Keratinocyte (primary cell): Measurements from ENCODE around the gene MOB1B. TPM values are rescaled to one million over a fixed set of nuclear protein-coding genes. Genes with fewer than 3 reads are reported as not detected.

Source experiments
- DNase-seq: peaks from one replicate; pipeline ENCODE4 v3.0.0-alpha.2; 2011; ENCODE audit warnings: low read depth, missing footprints, low spot score
- FAIRE-seq: peaks from 2 replicates; lab custom pipeline; 2011; peaks lifted over from hg19 to GRCh38; lab: Jason Lieb, UNC
- H2AFZ ChIP-seq: 2 replicates; pipeline ENCODE4 v1.6.0; 2012; ENCODE audit warnings: low read length, control low read depth, inconsistent platforms; ENCODE audit not compliant: control insufficient read depth
- H3K27ac ChIP-seq: 2 replicates; pipeline ENCODE4 v1.5.1; 2011; ENCODE audit warnings: low read length; ENCODE audit not compliant: control insufficient read depth, insufficient read depth
- H3K27me3 ChIP-seq: 3 replicates; pipeline ENCODE4 v1.6.0; 2011; ENCODE audit warnings: low read length; ENCODE audit not compliant: control insufficient read depth, insufficient read depth; ENCODE audit errors: extremely low read depth
- H3K36me3 ChIP-seq, 2 experiments: 2 replicates in 1 of 2; 3 replicates in 1 of 2; pipeline ENCODE4 v1.5.1; 2011; ENCODE audit warnings: low read length in 2 of 2, mild to moderate bottlenecking in 1 of 2; ENCODE audit not compliant: control insufficient read depth in 2 of 2, insufficient read depth in 2 of 2; ENCODE audit errors: extremely low read depth in 1 of 2
- H3K4me1 ChIP-seq: 3 replicates; pipeline ENCODE4 v1.5.1; 2011; ENCODE audit warnings: low read length; ENCODE audit not compliant: control insufficient read depth, insufficient read depth; ENCODE audit errors: extremely low read depth
- H3K4me2 ChIP-seq: 3 replicates; pipeline ENCODE4 v1.6.0; 2011; ENCODE audit warnings: low read depth, low read length; ENCODE audit not compliant: control insufficient read depth, insufficient read depth; ENCODE audit errors: extremely low read depth
- H3K4me3 ChIP-seq, 3 experiments: fragments of 200-600 bp in 1 of 3; sonication (generic) in 1 of 3; 2 replicates in 2 of 3; 3 replicates in 1 of 3; pipeline ENCODE4 v1.5.1; 2011 to 2016; ENCODE audit warnings: low read length in 3 of 3, mild to moderate bottlenecking in 3 of 3, control low read depth in 2 of 3, inconsistent platforms in 1 of 3, low read depth in 1 of 3, mixed read lengths in 1 of 3, mixed run types in 1 of 3, moderate library complexity in 1 of 3; ENCODE audit not compliant: control insufficient read depth in 2 of 3, insufficient read depth in 2 of 3; ENCODE audit errors: extremely low read depth in 1 of 3
- H3K79me2 ChIP-seq: 2 replicates; pipeline ENCODE4 v1.6.0; 2012; ENCODE audit warnings: low read length; ENCODE audit not compliant: control insufficient read depth, insufficient read depth
- H3K9ac ChIP-seq: 3 replicates; pipeline ENCODE4 v1.6.0; 2011; ENCODE audit warnings: low read length; ENCODE audit not compliant: control insufficient read depth, insufficient read depth; ENCODE audit errors: extremely low read depth
- H3K9me1 ChIP-seq: 3 replicates; pipeline ENCODE4 v1.6.0; 2011; ENCODE audit warnings: low read length; ENCODE audit not compliant: control insufficient read depth, insufficient read depth; ENCODE audit errors: extremely low read depth
- H3K9me3 ChIP-seq: 2 replicates; pipeline ENCODE4 v1.5.1; 2012; ENCODE audit warnings: low read depth, low read length; ENCODE audit not compliant: control insufficient read depth
- H4K20me1 ChIP-seq: 3 replicates; pipeline ENCODE4 v1.6.0; 2011; ENCODE audit warnings: low read length; ENCODE audit not compliant: control insufficient read depth, insufficient read depth; ENCODE audit errors: extremely low read depth
- EZH2 ChIP-seq: IDR thresholded peaks from one replicate; pipeline ENCODE4 v1.6.1; 2012; ENCODE audit warnings: inconsistent platforms, mild to moderate bottlenecking, low read length, moderate library complexity
- dilution Hi-C: fragments of 300-500 bp; cut with MboI; formaldehyde crosslinking; loops from one replicate; pipeline ENCODE4 v1.7.0; 2020; ENCODE audit warnings: low sequenced_read_pairs; ENCODE audit not compliant: extremely low pct_ligation_motif_present
- polyA plus RNA-seq, 5 experiments: library from polyadenylated mRNA; depleted of rRNA in 3 of 5; stranded (reverse) in 3 of 5; stranded (forward) in 1 of 5; unstranded in 1 of 5; fragments of >200 nt; gene quantifications; 1 replicate in 1 of 5; 2 replicates in 3 of 5; 3 replicates in 1 of 5; pipeline versions ENCODE4 v1.2.1 to v1.2.3, GENCODE V29; 2011 to 2012; ENCODE audit warnings: missing spikeins in 2 of 5, low read depth in 1 of 5, low replicate concordance in 1 of 5
- TF ChIP-seq, protein P1 (sequence below), 3 experiments: IDR thresholded peaks in 1 of 3; conservative IDR thresholded peaks in 1 of 3; optimal IDR thresholded peaks in 1 of 3; 2 replicates in 2 of 3; 3 replicates in 1 of 3; pipeline versions ENCODE3 to v1.5.1; 2011; ENCODE audit warnings: low read length in 3 of 3, mild to moderate bottlenecking in 3 of 3, moderate library complexity in 2 of 3, control low read depth in 1 of 3, inconsistent platforms in 1 of 3; ENCODE audit not compliant: insufficient read depth in 2 of 3; ENCODE audit errors: extremely low read depth in 1 of 3

Gene MOB1B
- polyA plus RNA-seq, 1 donor (not counting 4 experiments of a cell fraction or from before 2014, with no cell fraction given) = 15.6 TPM

DNA sequence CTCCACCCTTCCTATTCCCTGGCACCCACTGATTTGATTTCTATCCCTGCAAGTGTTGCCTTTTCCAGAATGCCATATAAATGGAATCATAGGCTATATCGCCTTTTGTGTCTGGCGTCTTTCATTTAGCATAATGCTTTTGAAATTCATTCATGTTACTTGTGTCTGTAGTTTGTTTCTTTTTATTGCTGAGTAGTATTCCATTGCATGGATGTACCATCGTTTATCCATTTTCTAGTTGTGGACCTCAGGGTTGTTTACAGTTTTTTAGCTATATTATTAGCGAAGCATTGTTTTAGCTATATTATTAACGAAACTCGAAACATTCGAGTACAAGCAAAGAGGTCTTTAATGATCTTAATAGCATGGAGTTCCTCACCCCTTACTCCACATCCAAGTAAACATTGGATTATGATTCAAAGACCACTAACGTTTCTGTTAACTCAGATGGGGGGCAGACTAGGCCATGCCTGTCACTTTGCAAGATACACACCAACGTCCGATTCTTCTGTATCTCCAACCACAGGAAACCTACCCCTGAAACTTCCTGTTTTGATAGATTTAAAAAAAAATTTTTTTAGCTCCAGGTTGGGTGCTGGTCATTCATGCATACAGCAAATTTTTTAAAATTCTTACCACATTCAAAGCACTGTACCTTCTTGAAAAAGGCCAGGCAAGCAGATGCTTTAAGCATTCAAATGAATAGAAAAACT lies 92.4 kb downstream of the MOB1B start:
- Histone ChIP-seq H3K4me1 (peaks cover 15% of the 10 kb centered on the region), H4K20me1 (no peaks in the 10 kb centered on the region), H3K27me3 (no peaks in the 10 kb centered on the region), H3K4me2 (peak overlapping the region; percentile 99), H3K4me3 (peak overlapping the region; percentile 85 to 88 (median 86)), H3K27ac (no peak overlapping the region), H3K9me3 (no peaks in the 10 kb centered on the region), H3K9ac (peak overlapping the region; percentile 84), H3K36me3 (no peaks in the 10 kb centered on the region), H3K79me2 (peaks cover 24% of the 10 kb centered on the region), H3K9me1 (no peaks in the 10 kb centered on the region), H2AFZ (peak overlapping the region; percentile 96)
- dilution Hi-C loops = no loop called here
- FAIRE-seq (no peak), DNase-seq (no peak)
- TF ChIP-seq, protein P1, sequence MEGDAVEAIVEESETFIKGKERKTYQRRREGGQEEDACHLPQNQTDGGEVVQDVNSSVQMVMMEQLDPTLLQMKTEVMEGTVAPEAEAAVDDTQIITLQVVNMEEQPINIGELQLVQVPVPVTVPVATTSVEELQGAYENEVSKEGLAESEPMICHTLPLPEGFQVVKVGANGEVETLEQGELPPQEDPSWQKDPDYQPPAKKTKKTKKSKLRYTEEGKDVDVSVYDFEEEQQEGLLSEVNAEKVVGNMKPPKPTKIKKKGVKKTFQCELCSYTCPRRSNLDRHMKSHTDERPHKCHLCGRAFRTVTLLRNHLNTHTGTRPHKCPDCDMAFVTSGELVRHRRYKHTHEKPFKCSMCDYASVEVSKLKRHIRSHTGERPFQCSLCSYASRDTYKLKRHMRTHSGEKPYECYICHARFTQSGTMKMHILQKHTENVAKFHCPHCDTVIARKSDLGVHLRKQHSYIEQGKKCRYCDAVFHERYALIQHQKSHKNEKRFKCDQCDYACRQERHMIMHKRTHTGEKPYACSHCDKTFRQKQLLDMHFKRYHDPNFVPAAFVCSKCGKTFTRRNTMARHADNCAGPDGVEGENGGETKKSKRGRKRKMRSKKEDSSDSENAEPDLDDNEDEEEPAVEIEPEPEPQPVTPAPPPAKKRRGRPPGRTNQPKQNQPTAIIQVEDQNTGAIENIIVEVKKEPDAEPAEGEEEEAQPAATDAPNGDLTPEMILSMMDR (optimal IDR thresholded peaks at IDR 0.05 in 1 of 3, IDR thresholded peaks at IDR 0.05 in 1 of 3, conservative IDR thresholded peaks at IDR 0.05 in 1 of 3; ENCODE audit: extremely low read depth in 1 of 3, insufficient read depth in 2 of 3, low read length in 3 of 3) = no peak

DNA sequence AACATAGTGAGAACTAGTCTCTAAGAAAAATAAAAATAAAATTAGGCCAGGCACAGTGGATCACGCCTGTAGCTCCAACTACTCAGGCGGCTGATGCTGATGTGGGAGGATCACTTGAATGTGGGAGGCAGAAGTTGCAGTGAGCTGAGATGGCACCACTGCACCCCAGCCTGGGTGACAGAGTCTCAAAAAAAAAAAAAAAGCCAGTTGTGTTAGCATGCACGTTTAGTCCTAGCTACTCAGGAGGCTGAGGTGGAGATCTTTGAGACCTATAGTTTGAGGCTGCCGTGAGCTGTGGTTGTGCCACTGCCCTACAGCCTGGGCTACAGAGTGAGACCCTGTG lies 93.8 kb downstream of the MOB1B start:
- no peak for FAIRE-seq
- H3K9ac ChIP-seq = no peak overlapping the region
- no peaks in the 10 kb centered on the region for H3K36me3 ChIP-seq
- dilution Hi-C loops = no loop called here
- no peak for TF ChIP-seq EZH2
- TF ChIP-seq, protein P1 (optimal IDR thresholded peaks at IDR 0.05 in 1 of 3, IDR thresholded peaks at IDR 0.05 in 1 of 3, conservative IDR thresholded peaks at IDR 0.05 in 1 of 3; ENCODE audit: extremely low read depth in 1 of 3, insufficient read depth in 2 of 3, low read length in 3 of 3) = no peak
- H3K4me3 ChIP-seq = no peak overlapping the region
- DNase-seq = no peak
- no peaks in the 10 kb centered on the region for H3K9me3 ChIP-seq
- H3K27ac ChIP-seq = no peak overlapping the region
- no peaks in the 10 kb centered on the region for H4K20me1 ChIP-seq
- H3K79me2 ChIP-seq = peaks cover 30% of the 10 kb centered on the region
- no peaks in the 10 kb centered on the region for H3K9me1 ChIP-seq
- peak overlapping the region; percentile 34 for H3K4me2 ChIP-seq
- H3K27me3 ChIP-seq = no peaks in the 10 kb centered on the region
- no peak overlapping the region for H2AFZ ChIP-seq
- H3K4me1 ChIP-seq = peaks cover 15% of the 10 kb centered on the region
